Measurements from ENCODE around the gene RILP.

The RILP gene

DNA sequence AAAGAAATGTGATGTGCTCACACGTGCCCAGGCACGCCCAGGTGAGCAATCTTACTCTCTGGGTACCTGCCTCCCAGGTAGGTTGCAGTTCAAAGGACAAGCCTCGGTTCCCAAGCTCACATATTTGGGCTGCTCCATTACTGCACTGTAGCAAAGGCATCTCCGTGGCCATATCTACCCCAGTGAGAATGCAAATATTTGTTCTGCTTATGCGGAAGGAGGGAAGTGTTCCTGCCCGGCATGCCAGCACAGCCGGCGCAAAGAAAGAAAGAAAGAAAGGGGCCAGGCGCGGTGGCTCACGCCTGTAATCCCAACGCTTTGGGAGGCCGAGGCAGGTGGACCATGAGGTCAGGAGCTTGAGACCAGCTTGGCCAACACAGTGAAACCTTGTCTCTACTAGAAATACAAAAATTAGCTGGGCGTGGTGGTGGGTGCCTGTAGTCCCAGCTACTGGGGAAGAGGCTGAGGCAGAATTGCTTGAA lies 51.8 kb downstream of the RILP start:
- DNase-seq: no peak
